Renal pelvis (tissue), 4 donors: Measurements from ENCODE around the gene OPN5. TPM values are rescaled to one million over a fixed set of nuclear protein-coding genes. Genes with fewer than 3 reads are reported as not detected.
A peak's percentile ranks its signal among the peaks of the same experiment; 100 is the strongest.

Experiments
- DNase-seq: peaks from one replicate; pipeline ENCODE4 v3.0.0-alpha.2; 2013
- polyA plus RNA-seq, 3 donors: library from polyadenylated mRNA; unstranded; fragments of 120-200 nt; gene quantifications; one replicate each; pipeline ENCODE4 v1.2.1, GENCODE V29; 2013; ENCODE audit not compliant: insufficient read length in 3 of 3

The OPN5 gene
- polyA plus RNA-seq, 3 donors = 0.51 to 1.5 (median 1.2) TPM

DNA sequence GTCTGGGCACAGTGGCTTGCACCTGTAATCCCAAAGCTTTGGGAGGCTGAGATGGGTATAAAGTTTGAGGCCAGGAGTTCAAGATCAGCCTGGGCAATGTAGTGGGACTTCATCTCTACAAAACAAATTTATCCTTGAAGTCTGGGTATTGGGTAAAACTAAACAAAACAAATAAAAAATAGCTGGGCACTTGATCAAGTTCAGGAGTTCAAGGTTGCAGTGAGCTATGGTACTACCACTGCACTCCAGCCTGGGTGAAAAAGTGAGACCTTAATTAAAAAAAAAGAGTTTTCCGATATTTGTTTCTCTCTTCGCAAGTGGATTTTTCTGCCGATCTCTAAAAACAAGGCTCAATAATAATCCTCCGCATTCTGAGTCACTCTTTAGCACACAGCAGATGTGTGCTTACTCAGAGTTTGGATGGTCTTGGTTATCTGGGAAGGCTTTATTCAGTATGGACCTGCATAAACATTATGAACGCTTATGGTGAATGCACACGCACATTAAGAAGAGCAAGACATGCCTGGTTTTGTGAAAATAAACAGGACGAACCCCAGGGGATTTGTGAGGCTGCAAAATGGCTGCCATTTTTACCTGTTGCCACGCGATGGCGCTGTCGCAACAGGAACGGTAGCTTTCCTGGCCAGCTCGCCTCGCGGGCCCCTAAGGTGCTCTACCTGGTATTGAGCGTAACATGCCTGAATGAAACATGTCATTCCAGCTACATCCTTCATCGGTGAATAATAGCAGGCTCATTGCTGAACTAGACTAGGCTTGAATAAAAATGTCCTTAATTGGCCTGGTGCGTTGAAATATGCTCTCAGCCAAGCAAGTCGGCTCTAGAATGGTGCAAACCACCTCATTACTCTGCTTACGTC lies 6.0 kb downstream of the OPN5 start:
- peak; percentile 31 for DNase-seq

GRCh38 chr6:47788498-47788884 lies 6.7 kb downstream of the OPN5 start:
- DNase-seq = no peak

GRCh38 chr6:47789553-47789952 lies 7.7 kb downstream of the OPN5 start:
- no peak for DNase-seq

DNA sequence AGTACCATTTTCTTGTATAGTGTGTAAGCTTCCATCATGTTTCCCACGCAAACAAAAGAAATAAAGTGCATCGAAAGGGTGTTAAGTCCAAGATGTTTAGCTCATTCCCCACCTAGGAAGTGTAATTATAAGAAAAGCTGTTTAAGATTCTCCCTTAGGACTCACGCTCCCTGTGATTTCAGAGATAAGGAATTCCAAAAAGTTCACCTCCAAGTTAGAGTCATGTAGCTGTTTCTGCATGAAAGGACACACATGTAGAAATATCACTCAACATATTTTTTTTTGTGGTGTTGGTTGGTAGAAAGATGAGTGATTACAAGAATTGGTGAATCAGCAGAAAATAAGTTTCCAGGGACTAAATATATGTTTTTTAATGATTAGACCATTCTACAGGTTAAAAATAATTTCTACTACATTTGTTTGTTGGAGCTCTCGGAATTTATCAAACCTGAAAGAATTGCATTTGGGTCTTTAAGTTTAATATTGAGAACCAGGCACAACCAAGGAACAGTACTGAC lies 10.4 kb downstream of the OPN5 start:
- DNase-seq = no peak

DNA sequence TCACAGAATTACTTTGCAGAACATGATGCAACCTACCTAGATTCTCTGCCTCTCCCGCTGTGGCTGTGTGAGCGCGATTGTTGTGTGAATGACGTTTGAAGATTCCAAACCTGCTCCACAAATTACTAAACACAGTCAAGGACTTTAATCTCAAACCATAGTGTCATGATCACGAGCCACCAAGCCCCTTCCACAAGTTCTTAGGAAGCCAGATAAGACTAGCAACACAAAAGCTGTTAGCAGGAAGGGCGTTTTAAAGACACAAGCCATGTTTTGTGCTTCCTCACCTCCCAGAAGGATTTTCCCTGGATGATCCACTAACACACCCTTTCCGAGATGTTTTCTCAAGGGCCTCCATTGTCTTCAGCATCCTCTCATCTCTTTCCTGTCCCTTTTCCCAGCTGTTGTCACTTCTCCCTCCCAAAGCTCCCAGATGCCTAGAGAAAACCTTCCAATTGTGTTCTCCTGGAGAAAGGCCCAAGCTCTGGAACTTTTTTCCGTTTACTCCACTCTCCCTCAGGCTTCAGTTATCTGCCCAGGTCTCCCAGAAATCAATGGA lies 12.8 kb downstream of the OPN5 start:
- DNase-seq = no peak

DNA sequence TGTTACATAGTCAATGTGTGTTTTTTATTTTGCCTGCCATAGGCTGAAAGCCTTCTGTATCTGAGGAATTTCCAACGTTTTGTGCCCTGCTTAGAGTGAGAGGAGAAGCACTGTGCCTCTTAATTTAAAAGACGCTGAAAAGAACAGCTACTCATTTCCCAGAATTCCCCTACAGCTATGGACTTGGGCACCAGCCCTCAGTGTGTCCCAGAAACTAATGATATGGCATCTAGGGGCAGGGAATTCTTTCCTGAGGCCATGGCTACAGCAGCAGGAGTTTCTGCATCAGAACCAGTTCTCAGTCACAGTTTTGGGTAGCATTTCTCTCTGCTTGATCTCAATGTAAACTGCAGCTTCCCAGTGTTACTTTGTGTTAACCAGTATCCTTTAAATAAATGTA lies 20.2 kb downstream of the OPN5 start:
- DNase-seq = no peak

GRCh38 chr6:47804821-47805220 lies 23.0 kb downstream of the OPN5 start:
- DNase-seq = no peak

DNA sequence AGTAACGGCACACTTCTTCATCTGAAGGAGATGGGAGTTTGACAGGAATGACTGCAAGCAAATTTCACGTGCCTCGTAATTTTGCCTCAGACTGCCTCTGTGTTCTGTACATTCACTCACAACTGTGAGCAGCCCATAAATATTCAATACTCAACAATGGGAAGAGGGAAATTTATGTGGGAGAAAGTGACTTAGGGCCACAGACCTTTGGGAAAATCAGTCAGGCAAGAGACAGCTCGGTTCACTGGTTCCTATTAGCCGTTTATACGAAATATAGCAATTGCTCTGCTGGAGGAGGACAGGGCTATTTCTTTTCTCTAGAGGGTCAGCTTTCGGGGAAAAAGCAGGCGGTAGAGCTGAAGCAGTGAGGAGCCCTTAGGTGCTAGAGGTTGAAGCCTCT lies 28.0 kb downstream of the OPN5 start:
- no peak for DNase-seq

- no peak for DNase-seq
Observed at GRCh38 chr6:47810885-47811284, 29.1 kb downstream of the OPN5 start.

GRCh38 chr6:47811443-47811842 lies 29.6 kb downstream of the OPN5 start:
- no peak for DNase-seq

DNA sequence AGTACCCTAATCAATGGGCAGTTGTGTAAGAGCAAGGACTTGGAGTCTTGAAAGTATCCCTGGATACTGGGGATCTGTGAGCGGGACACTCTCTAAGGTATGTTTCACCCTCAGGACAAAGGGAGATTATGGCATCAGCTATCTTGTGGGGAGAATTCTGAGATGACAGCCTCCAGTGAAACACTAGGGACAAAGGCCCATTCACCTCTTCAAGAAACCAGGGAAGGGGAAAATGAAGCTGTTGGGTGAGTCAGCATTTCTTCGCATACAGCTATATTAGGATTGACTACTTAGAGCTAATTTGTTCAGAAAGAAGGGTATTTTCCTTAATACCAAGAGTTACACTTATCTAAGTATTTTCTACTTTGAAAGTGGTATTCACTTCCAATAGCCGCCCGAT lies 35.9 kb downstream of the OPN5 start:
- no peak for DNase-seq

GRCh38 chr6:47819461-47819860 lies 37.6 kb downstream of the OPN5 start:
- DNase-seq = no peak

- no peak for DNase-seq
Observed at GRCh38 chr6:47822856-47823554, 41.2 kb downstream of the OPN5 start.

- no peak for DNase-seq
Observed at GRCh38 chr6:47832386-47833100, 50.7 kb downstream of the OPN5 start.

DNA sequence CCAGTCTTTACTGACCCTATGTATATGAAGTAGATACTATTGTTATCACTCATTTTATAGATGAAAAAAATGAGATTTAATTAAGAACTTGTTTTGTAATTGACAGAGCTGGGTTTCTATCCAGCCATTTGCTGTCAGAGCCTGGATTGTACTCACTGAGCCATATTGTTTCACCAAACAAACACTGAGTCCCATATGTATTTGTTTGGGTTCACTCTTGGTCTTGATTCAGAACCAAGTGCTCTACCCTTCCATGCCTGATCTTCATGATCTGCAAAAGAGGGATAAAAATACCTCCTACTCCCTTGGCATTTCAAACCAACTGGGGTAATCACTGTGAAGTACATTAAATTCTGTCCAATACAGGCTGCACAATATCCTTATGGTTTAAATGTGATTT lies 52.4 kb downstream of the OPN5 start:
- DNase-seq = no peak

- DNase-seq = no peak
Observed at GRCh38 chr6:47836046-47836445, 54.2 kb downstream of the OPN5 start.

- DNase-seq = no peak
Observed at GRCh38 chr6:47836639-47837038, 54.8 kb downstream of the OPN5 start.

GRCh38 chr6:47839645-47840044 lies 57.8 kb downstream of the OPN5 start:
- DNase-seq = no peak

GRCh38 chr6:47844881-47845280 lies 63.0 kb downstream of the OPN5 start:
- no peak for DNase-seq

GRCh38 chr6:47846752-47847151 lies 64.9 kb downstream of the OPN5 start:
- no peak for DNase-seq

DNA sequence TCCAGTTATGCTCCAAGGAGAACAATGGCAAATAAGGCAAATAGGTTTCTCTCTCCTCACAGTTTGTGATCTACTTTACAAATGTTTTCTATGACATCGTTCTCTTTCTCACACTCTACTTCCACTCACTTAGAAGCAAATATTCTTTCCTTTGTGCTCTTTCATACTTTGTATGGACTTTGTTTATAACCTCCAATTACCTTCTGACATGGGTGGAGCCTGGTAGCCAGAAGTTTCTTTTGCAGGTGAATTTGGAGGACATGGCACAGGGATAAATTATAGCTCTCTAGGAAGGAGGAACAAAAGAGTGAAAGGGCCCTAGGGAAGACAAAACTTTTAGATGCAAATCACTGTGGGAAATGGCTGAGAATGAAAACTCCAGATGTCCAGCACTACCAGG lies 69.3 kb downstream of the OPN5 start:
- DNase-seq = no peak

- no peak for DNase-seq
Observed at GRCh38 chr6:47852727-47853126, 70.9 kb downstream of the OPN5 start.
